Panc1 (cell line): Measurements from ENCODE around the gene TPD52L1. TPM values are rescaled to one million over a fixed set of nuclear protein-coding genes. Genes with fewer than 3 reads are reported as not detected.

Experiments
- ATAC-seq: fragments of 200-7000 bp; cut with Tn5 transposase; 2 replicates; pipeline ENCODE4 v1.9.1; 2020; ENCODE audit warnings: mild to moderate bottlenecking, moderate library complexity
- BruUV-seq: library from RNA; stranded (reverse); fragments of 400-500 nt; replicated peaks from 2 replicates; lab custom pipeline; 2021; lab: Mats Ljungman, UMichigan
- CTCF ChIA-PET: fragments of 300-600 bp; sonication (Branson Sonifier 250); formaldehyde crosslinking; loops from one replicate; lab custom pipeline; 2022; ENCODE audit warnings: antibody characterized with exemption; lab: Charles Lee
- POLR2A ChIA-PET: fragments of 300-600 bp; sonication (Branson Sonifier 250); formaldehyde crosslinking; loops from one replicate; lab custom pipeline; 2022; ENCODE audit warnings: antibody characterized with exemption; lab: Charles Lee
- DNase-seq: peaks from one replicate; pipeline ENCODE4 v3.0.0-alpha.2; 2010; ENCODE audit warnings: low read depth, low spot score
- H3K27ac ChIP-seq: 2 replicates; pipeline ENCODE4 v1.5.1; 2011; ENCODE audit warnings: mild to moderate bottlenecking, low read length, inconsistent platforms
- H3K27me3 ChIP-seq: fragments of 200-500 bp; sonication (Bioruptor generic); 2 replicates; pipeline ENCODE4 v1.6.0; 2014; ENCODE audit warnings: low read length, inconsistent platforms; ENCODE audit not compliant: control insufficient read depth, insufficient read depth
- H3K36me3 ChIP-seq: fragments of 200-500 bp; sonication (Bioruptor generic); 2 replicates; pipeline ENCODE4 v1.5.1; 2014; ENCODE audit warnings: inconsistent platforms, mild to moderate bottlenecking, low read length, moderate library complexity; ENCODE audit not compliant: control insufficient read depth, insufficient read depth
- H3K4me1 ChIP-seq: 2 replicates; pipeline ENCODE4 v1.5.1; 2011; ENCODE audit warnings: inconsistent platforms, mild to moderate bottlenecking, low read length, moderate library complexity; ENCODE audit not compliant: control insufficient read depth, insufficient read depth
- H3K4me3 ChIP-seq, 2 experiments: 2 replicates each; pipeline ENCODE4 v1.5.1; 2011 to 2012; ENCODE audit warnings: low read depth in 2 of 2, low read length in 2 of 2, mild to moderate bottlenecking in 2 of 2, inconsistent platforms in 1 of 2, moderate library complexity in 1 of 2
- H3K9me3 ChIP-seq: fragments of 200-500 bp; sonication (Bioruptor generic); 2 replicates; pipeline ENCODE4 v1.5.1; 2014; ENCODE audit warnings: low read depth, mild to moderate bottlenecking, inconsistent platforms, low read length, moderate library complexity; ENCODE audit not compliant: control insufficient read depth, insufficient read depth
- CTCF ChIP-seq: fragments of 450-650 bp; IDR thresholded peaks from 2 replicates; pipeline ENCODE4 v1.5.1; 2017; ENCODE audit warnings: mild to moderate bottlenecking
- POLR2AphosphoS5 ChIP-seq: IDR thresholded peaks from 2 replicates; pipeline ENCODE4 v1.6.1; 2012; ENCODE audit warnings: mild to moderate bottlenecking, low read depth, low read length, moderate library complexity
- REST ChIP-seq, 2 experiments: IDR thresholded peaks; 2 replicates each; pipeline ENCODE4 v1.6.1; 2011 to 2012; ENCODE audit warnings: low read depth in 2 of 2, control low read depth in 1 of 2, low read length in 1 of 2, mild to moderate bottlenecking in 1 of 2, moderate library complexity in 1 of 2; ENCODE audit not compliant: insufficient read depth in 1 of 2
- SIN3A ChIP-seq: IDR thresholded peaks from 2 replicates; pipeline ENCODE4 v1.6.1; 2012; ENCODE audit warnings: low read depth, mild to moderate bottlenecking, low read length, moderate library complexity, borderline replicate concordance; ENCODE audit not compliant: insufficient read depth
- TCF7L2 ChIP-seq: IDR thresholded peaks from 2 replicates; pipeline ENCODE4 v1.6.1; 2011; ENCODE audit warnings: mild to moderate bottlenecking, low read depth, low read length, inconsistent platforms
- in situ Hi-C: cut with HindIII; loops from 2 replicates; pipeline ENCODE4 v1.10.0; 2016; ENCODE audit warnings: low sequenced_read_pairs, low pct_unique_long_range_greater_than_20kb
- intact Hi-C: fragments of 100-400 bp; cut with micrococcal nuclease; formaldehyde crosslinking; loops from one replicate; pipeline ENCODE4 v1.10.0; 2022; ENCODE audit not compliant: unreplicated experiment
- total RNA-seq: library from RNA; stranded (reverse); gene quantifications from one replicate; pipeline ENCODE4 v1.2.1, GENCODE V29; 2021; ENCODE audit not compliant: unreplicated experiment

Gene TPD52L1
- total RNA-seq, 1 experiment from 2014 or later = 2.9 TPM

DNA sequence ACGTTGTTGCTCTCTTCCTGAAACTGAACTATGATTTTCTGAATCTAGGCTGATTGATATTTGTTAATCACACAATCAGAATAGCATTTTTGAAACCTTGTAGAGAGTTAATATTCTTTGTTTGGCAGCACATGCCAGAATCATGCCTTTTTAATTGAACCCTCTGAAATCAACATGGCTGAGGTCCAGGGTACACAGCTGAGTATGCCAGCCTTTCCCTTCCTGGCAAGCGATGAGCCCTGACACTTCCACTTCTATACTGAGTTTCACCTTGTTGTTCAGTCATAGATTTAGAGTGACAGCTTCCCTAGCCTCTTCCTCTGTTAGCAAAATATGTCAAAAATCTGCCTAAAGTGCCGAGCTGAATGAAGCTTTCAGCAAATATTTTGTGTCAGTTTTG is 141.4 kb downstream of the TPD52L1 start:
- Histone ChIP-seq H3K4me3 (no peak overlapping the region), H3K36me3 (peaks cover 61% of the 10 kb centered on the region), H3K4me1 (peaks cover 2% of the 10 kb centered on the region; the same call in 1 of the 2 replicates), H3K27ac (no peak overlapping the region), H3K27me3 (no peaks in the 10 kb centered on the region), H3K9me3 (no peaks in the 10 kb centered on the region)
- TF ChIP-seq REST (IDR thresholded peaks at IDR 0.05; ENCODE audit: insufficient read depth in 1 of 2, low read depth in 2 of 2, low read length in 1 of 2) (no peak), SIN3A (no peak), TCF7L2 (no peak), CTCF (no peak), POLR2AphosphoS5 (no peak)
- intact Hi-C loops (no loop called here), in situ Hi-C loops (no loop called here)
- no TSS peak for BruUV-seq
- ATAC-seq (no peak), DNase-seq (no peak)
- ChIA-PET CTCF (no interaction called here), POLR2A (no interaction called here)

DNA sequence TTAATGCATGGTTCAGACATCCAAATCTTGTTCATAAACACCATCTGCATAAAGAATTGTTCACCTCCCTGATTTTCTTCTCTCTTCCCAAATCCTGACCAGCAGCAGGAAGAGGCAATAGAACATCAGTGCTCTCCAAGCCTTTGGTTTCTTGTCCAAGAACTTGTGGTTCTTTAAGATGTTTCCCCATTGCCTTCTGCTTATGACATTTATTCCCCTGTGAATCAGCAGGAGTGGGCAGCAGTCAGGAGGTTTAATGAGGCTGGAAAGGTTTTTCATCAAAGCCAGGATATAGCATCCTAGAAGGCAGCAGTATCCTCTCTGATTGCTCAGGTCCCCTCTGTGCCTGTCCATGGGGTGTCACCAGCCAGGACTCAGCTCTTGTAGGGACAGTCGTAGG is 142.9 kb downstream of the TPD52L1 start:
- Histone ChIP-seq H3K27me3 (no peaks in the 10 kb centered on the region), H3K9me3 (no peaks in the 10 kb centered on the region), H3K36me3 (peaks cover 57% of the 10 kb centered on the region), H3K27ac (no peak overlapping the region), H3K4me1 (peaks cover 13% of the 10 kb centered on the region), H3K4me3 (no peak overlapping the region)
- DNase-seq (no peak), ATAC-seq (no peak)
- ChIA-PET POLR2A (no interaction called here), CTCF (no interaction called here)
- in situ Hi-C loops = no loop called here
- no peak for TF ChIP-seq SIN3A
- no peak for TF ChIP-seq REST (IDR thresholded peaks at IDR 0.05; ENCODE audit: insufficient read depth in 1 of 2, low read depth in 2 of 2, low read length in 1 of 2)
- no peak for TF ChIP-seq POLR2AphosphoS5
- no peak for TF ChIP-seq TCF7L2
- no peak for TF ChIP-seq CTCF
- intact Hi-C loops = no loop called here
- no TSS peak for BruUV-seq
